ENCODE results near the gene STK33.
"Not testable (repeated sequence)": the region's sequence is repeated elsewhere in the genome, so short reads cannot be mapped to it uniquely, and the experiment has no call there.

Gene STK33

DNA sequence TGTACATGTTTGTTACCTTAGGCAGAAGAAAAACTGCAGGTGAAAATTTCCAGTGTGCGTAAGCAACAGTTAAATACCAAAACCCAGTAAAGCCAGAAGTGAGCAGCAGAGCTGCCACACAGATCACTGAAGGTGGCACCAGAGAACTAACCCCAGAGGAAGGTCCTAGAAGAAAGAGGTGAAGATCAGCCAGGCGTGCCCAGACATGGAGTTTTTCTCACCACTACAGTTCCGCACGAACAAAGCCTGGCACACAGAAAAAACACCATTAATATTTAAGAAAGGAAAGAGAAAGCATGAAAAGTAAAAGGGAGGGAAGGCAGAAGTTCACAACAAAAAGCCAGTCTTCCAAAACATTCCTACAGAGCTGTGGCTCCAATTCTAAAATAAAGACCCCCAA, 60.7 kb downstream of the STK33 start:
- no peak for DNase-seq

- no peak for DNase-seq
These were observed 61.6 kb downstream of the STK33 start for GRCh38 chr11:8532475-8532874.

- DNase-seq: no peak
These were observed 62.0 kb downstream of the STK33 start for GRCh38 chr11:8531982-8532381.

GRCh38 chr11:8531312-8531711, 62.7 kb downstream of the STK33 start:
- no peak for DNase-seq

DNA sequence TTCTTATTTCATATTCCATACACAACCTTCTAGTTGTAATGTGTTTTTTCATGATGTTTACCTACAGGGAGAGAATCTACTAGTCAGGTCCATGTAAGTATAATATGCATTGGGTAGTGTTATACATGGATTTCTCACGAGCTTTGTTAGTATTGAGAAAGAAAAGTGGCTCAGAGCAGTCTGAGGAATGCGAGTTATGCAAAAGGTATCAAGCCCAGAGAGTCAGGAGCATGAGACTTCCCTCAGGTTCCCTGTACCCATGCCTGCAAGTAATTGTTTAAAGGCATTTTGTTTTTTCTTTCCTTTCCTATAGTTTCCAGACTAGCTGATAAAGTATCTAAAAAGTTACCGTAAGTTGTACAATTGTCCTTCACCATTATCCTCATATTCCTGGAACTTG, 66.1 kb downstream of the STK33 start:
- DNase-seq: no peak

GRCh38 chr11:8523396-8523795, 70.6 kb downstream of the STK33 start:
- DNase-seq: no peak

DNA sequence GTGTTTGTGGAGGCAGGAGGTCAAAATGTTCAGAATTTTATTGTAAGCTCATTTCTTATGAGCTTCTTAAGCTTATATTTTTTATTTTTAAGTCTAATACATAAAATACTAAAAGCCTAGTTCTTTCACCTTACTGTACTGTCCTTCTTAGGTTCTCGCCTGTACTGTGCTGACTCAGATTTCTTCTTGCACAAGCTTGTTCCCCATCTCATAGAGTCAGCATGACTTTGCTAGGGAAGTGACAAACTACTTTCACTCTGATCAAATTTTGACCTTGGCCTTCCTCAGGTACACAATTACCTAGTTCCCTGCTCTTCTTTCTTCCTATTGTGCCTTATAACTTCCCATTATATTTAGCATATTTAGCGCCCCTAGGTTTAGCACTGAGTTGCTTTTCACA, 81.5 kb downstream of the STK33 start:
- DNase-seq: no peak

DNA sequence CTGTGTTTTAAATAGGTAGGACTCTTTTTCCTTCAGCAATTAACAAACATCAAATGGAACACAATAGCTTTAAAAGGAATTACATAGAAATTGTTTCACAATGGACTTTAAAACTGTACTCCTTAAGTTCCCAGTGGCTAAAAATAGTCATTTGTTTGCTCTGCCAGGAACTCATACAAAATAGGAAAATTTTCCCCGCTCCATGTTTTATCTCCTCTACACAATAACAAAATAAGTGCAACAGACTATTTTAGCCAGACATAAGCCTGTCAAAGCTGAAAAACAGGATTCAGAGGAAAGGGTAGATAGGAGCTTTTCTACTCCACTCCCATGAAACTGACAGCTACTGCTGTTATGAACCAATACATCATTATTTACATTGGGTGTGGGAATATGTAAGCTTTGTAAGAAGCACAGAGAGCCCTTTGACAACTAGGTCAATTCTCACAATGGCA, 90.1 kb downstream of the STK33 start:
- DNase-seq: no peak

DNA sequence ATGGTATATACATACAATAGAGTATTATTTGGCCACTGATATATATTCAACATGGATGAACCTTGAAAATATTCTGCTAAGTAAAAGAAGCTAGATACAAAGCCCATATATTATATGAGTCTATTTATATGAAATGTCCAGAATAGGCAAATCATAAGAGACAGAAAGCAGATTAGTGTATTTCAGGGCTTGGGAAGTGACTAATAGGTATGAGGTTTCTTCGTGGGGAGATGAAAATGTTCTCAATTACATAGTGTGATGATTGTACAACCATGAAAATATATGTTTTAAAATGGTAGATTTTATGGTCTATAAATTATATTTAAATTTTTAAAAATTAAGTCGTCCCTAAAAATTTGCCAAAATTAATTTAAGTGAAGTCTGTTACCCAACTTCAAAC, 92.2 kb downstream of the STK33 start:
- no peak for DNase-seq

- no peak for DNase-seq
These were observed 105.6 kb downstream of the STK33 start for GRCh38 chr11:8488395-8488794.

DNA sequence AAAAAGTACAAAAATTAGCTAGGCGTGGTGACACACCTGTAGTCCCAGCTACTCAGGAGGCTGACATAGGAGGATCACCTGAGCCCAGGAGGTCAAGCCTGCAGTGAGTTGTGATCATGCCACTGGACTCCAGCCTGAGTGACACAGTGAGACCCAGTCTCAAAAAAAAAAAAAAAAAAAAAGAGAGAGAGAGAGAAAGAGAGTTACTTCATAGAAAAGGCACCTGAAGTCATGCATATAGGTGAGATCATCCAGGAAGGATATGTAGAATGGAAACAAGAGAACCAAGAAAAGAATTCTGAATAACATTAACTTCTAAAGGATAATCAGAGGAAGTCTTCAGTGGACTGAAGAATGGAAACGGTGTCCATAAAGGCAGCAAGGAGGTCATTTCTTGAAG, 106.8 kb downstream of the STK33 start:
- DNase-seq: no peak

DNA sequence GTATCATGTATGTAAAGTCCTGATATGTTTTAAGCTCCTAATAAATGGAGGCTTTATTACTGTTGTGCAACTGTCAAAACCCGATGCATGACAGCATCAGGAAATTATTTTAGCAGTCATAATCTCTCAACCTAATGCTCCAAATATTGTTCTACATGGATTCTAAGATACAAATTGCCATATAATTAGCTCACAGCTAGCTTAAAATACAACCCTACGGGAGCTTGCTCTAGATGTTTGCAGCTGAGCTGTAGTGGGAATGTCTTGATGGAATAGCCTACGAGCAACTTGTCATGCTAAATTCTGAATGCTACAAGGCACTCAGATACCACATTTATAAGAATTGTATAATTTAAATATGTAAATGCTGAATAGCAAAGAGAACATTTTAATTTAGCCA, 109.8 kb downstream of the STK33 start:
- no peak for DNase-seq

- DNase-seq: no peak
These were observed 113.2 kb downstream of the STK33 start for GRCh38 chr11:8480858-8481257.

GRCh38 chr11:8477680-8478079, 116.3 kb downstream of the STK33 start:
- no peak for DNase-seq

- DNase-seq: no peak
These were observed 116.9 kb downstream of the STK33 start for GRCh38 chr11:8477151-8477550.

DNA sequence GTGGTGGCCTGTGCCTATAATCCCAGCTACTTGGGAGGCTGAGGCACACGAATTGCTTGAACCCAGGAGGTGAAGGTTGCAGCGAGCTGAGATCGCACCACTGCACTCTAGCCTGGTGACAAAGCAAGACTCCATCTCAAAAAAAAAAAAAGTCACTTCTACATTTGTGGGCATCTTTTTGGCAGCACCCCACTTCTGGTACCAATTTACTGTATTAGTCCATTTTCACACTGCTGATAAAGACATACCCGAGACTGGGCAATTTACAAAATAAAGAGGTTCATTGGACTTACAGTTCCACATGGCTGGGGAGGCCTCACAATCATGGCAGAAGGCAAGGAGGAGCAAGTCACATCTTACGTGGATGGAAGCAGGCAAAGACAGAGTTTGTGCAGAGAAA, 126.2 kb downstream of the STK33 start:
- DNase-seq: not testable (repeated sequence)

DNA sequence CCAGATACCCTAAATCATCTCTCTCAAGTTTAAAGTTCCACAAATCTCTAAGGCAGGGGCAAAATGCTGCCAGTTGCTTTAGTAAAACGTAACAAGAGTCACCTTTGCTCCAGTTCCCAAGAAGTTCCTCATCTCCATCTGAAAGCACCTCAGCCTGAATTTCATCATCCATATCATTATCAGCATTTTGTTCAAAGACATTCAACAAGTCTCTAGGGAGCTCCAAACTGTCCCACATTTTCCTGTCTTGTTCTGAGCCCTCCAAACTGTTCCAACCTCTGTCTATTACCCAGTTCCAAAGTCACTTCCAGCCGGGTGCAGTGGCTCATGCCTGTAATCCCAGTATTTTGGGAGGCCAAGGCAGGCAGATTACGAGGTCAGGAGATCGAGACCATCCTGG, 126.7 kb downstream of the STK33 start:
- DNase-seq: not testable (repeated sequence)

DNA sequence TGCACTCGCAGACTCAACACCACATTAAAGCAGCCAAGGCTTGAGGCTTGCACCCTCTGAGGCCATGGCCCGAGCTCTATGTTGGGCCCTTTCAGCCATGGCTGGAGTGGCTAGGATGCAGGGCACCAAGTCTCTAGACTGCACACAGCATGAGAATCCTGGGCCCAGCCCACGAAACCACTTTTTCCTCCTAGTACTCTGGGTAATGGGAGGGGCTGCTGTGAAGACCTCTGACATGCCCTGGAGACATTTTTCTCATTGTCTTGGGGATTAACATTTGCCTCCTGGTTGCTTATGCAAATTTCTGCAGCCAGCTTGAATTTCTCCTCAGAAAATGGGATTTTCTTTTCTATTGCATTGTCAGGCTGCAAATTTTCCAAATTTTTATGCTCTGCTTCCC, 127.1 kb downstream of the STK33 start:
- not testable (repeated sequence) for DNase-seq

- no peak for DNase-seq
These were observed 134.2 kb downstream of the STK33 start for GRCh38 chr11:8459711-8460399.

- DNase-seq: no peak
These were observed 151.7 kb downstream of the STK33 start for GRCh38 chr11:8442301-8442700.

DNA sequence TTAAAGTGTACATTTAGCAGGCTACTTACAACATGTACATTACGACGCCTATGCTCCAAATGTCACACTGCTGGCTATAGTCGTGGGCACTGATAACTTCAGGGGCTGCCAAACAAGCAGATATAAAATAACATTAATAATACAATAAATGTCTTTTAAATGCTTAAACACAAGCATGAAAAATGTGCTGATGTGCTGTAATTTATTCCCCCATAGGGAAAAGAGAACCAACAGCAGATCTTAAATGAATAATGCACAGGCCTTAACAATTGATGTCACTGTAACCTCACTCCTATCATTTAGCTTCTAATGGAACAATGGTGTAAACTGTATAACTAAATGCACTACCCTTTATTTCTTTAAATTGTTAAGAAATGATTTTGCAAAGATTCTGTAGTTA, 153.4 kb downstream of the STK33 start:
- no peak for DNase-seq

- DNase-seq: no peak
These were observed 164.5 kb downstream of the STK33 start for GRCh38 chr11:8429483-8429882.

DNA sequence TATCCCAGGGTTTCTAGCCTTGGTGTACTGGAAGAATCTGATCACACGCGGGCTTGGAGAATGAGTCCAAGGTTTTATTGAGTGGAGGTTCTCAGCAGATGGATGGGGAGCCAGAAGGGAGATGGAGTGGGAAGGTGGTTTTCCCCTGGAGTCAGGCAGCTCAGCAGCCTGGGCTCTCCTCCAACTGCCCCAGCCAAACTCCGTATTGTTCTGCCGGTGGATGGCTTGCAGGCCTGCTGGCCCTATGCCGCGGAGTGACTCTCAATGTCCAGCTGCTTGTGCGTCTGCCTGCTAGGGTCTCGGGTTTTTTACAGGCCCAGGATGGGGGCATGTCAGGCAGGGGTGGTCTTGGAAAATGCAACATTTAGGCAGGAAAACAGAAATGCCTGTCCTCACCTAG, 168.0 kb downstream of the STK33 start:
- no peak for DNase-seq

GRCh38 chr11:8415195-8415594, 178.8 kb downstream of the STK33 start:
- DNase-seq: no peak

DNA sequence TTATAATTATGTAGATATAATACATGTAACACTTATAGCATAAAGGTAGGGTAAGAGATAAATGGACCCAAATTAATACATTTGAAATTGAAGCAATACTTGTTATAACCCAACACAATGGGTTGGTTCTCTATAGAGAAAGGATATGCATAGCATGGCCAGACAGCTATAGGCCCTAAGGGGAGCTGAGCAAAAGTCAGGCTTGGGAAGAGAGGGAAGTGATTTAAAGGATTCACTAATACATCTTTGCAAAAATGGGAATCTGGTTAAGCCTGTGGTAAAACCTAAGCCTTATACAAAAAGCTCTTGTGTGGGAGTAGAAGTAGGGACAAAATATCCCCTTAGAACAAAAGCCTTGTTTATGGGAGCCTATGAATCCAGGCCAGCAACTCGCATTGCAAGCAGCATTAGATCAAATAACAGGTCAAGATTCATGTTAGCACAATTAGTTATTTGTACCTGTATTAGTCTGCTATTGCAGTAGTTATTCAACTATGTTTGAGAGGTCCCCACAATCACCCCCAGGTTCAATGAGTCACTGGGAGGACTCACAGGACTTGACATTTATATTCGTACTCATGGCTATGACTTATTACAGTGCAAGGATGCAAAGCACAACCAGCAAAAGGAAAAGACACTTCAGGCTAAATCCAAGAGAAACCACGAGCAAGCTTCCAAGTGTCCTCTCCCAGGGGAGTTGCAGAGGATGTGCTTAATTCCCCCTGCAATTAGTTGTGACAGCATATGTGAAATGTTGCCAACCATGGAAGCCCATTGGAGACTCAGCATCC, 185.7 kb downstream of the STK33 start:
- no peak for DNase-seq

Measured in KG1 (cell line).